K562 (cell line): ENCODE results near the gene DHRS13. TPM values are rescaled to one million over a fixed set of nuclear protein-coding genes. Genes with fewer than 3 reads are reported as not detected.

ENCODE experiments used
- BACH1 ChIP-seq: fragments of 200-800 bp; sonication (Bioruptor generic); IDR thresholded peaks from 2 replicates; pipeline ENCODE4 v1.6.1; 2016; ENCODE audit warnings: missing genetic modification characterization, missing compliant biosample characterization
- BCOR ChIP-seq: fragments of 450-650 bp; IDR thresholded peaks from 2 replicates; pipeline ENCODE4 v1.6.1; 2016
- CCNT2 ChIP-seq: IDR thresholded peaks from 2 replicates; pipeline ENCODE4 v1.6.1; 2011; ENCODE audit warnings: borderline replicate concordance, low read depth, mild to moderate bottlenecking, moderate library complexity, mixed read lengths, low read length; ENCODE audit not compliant: insufficient read length; ENCODE audit errors: extremely low read depth
- CXXC5 ChIP-seq: fragments of 250-450 bp; sonication (Bioruptor Pico); IDR thresholded peaks from 2 replicates; pipeline ENCODE4 v1.8.0; 2022; ENCODE audit warnings: inconsistent platforms, mild to moderate bottlenecking, moderate library complexity
- LCOR ChIP-seq: sonication (generic); formaldehyde crosslinking; IDR thresholded peaks from 2 replicates; pipeline ENCODE4 v1.8.0; 2022; ENCODE audit warnings: mild to moderate bottlenecking, missing genetic modification reagents
- LEF1 ChIP-seq: fragments of 450-650 bp; IDR thresholded peaks from 2 replicates; pipeline ENCODE4 v1.6.1; 2016; ENCODE audit warnings: mild to moderate bottlenecking
- MBD2 ChIP-seq: sonication (generic); IDR thresholded peaks from 2 replicates; pipeline ENCODE4 v1.6.1; 2016; ENCODE audit warnings: low read depth, borderline replicate concordance
- NFYB ChIP-seq: IDR thresholded peaks from 2 replicates; pipeline ENCODE4 v1.6.1; 2011; ENCODE audit warnings: mild to moderate bottlenecking, moderate library complexity; ENCODE audit not compliant: insufficient read length; ENCODE audit errors: extremely low read depth
- NR2C2 ChIP-seq, 2 experiments: fragments of 200-800 bp in 1 of 2; sonication (Bioruptor generic) in 1 of 2; sonication (generic) in 1 of 2; formaldehyde crosslinking in 1 of 2; IDR thresholded peaks; 2 replicates each; pipeline versions ENCODE4 v1.6.1 to v1.8.0; 2016 to 2022; ENCODE audit warnings: mild to moderate bottlenecking in 1 of 2, missing compliant biosample characterization in 1 of 2, missing genetic modification characterization in 1 of 2, missing genetic modification reagents in 1 of 2
- SMARCC2 ChIP-seq: fragments of 450-650 bp; IDR thresholded peaks from 2 replicates; pipeline ENCODE4 v1.6.1; 2017; ENCODE audit warnings: antibody characterized with exemption, moderate library complexity, mild to moderate bottlenecking, low read depth
- TAL1 ChIP-seq: fragments of 450-650 bp; IDR thresholded peaks from 2 replicates; pipeline ENCODE4 v1.6.1; 2016; ENCODE audit warnings: mild to moderate bottlenecking
- TFAP4 ChIP-seq: sonication (generic); formaldehyde crosslinking; IDR thresholded peaks from 2 replicates; pipeline ENCODE4 v1.8.0; 2022; ENCODE audit warnings: missing genetic modification reagents, mild to moderate bottlenecking, moderate library complexity, borderline replicate concordance
- TRIM28 ChIP-seq: fragments of 450-650 bp; IDR thresholded peaks from 2 replicates; pipeline ENCODE4 v1.6.1; 2017
- ZNF282 ChIP-seq: sonication (generic); formaldehyde crosslinking; IDR thresholded peaks from 2 replicates; pipeline ENCODE4 v1.8.1; 2023; ENCODE audit warnings: missing genetic modification reagents
- ZNF57 ChIP-seq: fragments of 450-650 bp; formaldehyde crosslinking; IDR thresholded peaks from 2 replicates; pipeline ENCODE4 v1.4.0; 2020; ENCODE audit warnings: mild to moderate bottlenecking, moderate library complexity
- ZNF609 ChIP-seq: sonication (generic); formaldehyde crosslinking; IDR thresholded peaks from 2 replicates; pipeline ENCODE4 v1.8.1; 2023; ENCODE audit warnings: missing genetic modification reagents, mild to moderate bottlenecking, borderline replicate concordance
- polyA plus RNA-seq, 8 experiments: library from polyadenylated mRNA; depleted of rRNA in 4 of 8; stranded (reverse) in 5 of 8; unstranded in 3 of 8; fragments of >200 nt; fragmentation: Nextera tagmentation in 2 of 8; fragmentation: Illumina TruSeq in 1 of 8; extraction: Ambion mirVana in 2 of 8; extraction: Trizol in 1 of 8; gene quantifications; 2 replicates each; pipeline versions ENCODE4 v1.2.1 to v1.2.3, GENCODE V29; 2011 to 2014; ENCODE audit warnings: inconsistent platforms in 1 of 8, missing spikeins in 1 of 8
- total RNA-seq, 7 experiments: library from RNA; depleted of rRNA in 6 of 7; stranded (reverse); fragments of >200 nt in 6 of 7; fragmentation: Illumina TruSeq in 2 of 7; extraction: Trizol in 2 of 7; gene quantifications; 2 replicates each; pipeline versions ENCODE4 v1.2.1 to v1.2.3, GENCODE V29; 2011 to 2021; ENCODE audit warnings: low replicate concordance in 1 of 7
- TF ChIP-seq, protein P1 (sequence below): fragments of 250-450 bp; sonication (Bioruptor Pico); IDR thresholded peaks from 2 replicates; pipeline ENCODE4 v1.5.0; 2020; ENCODE audit warnings: mild to moderate bottlenecking, borderline replicate concordance
- TF ChIP-seq, protein P2 (sequence below): sonication (generic); formaldehyde crosslinking; IDR thresholded peaks from 2 replicates; pipeline ENCODE4 v1.4.0; 2020; ENCODE audit warnings: mild to moderate bottlenecking, missing genetic modification reagents

Gene DHRS13
- total and polyA plus RNA-seq, 9 of the 15 experiments (the other 6 are each of a cell fraction or from before 2014, with no cell fraction given), result 0.32 to 52.3 (median 34.3) TPM; not detected in 1

DNA sequence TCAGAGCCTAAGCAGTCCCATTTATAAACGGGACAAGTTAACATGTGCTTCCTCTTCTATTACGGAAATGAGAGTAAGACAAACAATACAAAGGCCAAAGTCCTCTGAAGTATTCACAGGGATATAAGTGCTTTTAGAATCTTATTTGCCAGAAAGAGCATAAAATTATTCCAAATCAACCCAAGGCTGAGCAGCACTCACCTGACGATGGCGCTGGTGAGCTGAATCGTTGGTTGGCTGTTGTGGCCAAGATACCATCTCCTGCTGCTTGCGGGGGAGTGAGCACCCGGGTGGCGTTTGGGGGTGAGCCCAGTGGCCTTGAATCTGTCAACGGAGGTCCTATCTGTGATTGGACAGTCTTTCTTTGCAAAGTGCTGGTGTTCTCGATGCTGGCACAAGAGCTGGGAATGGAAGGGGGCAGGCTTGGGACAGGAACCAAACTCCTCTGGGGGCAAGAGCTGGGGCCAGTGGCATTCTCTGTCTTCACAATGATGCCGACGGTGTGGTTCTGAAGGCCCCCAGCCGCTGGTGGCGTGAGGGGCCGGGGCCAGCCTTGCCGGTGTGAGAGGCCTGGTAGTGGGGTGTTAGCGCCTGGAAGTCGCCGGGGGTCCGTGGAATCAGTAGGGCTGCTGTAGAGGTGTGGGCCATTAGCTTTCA is 9.5 kb upstream of the DHRS13 start (continued):
- TF ChIP-seq TAL1 (peak; percentile 81), SMARCC2 (peak; percentile 83), BACH1 (no peak), NR2C2 (CRISPR knock-in tag; IDR thresholded peaks at IDR 0.05) (no peak), NR2C2 (tag; IDR thresholded peaks at IDR 0.05) (no peak), ZNF609 (CRISPR knock-in tag) (no peak), NFYB (peak; percentile 19), MBD2 (0 out of 2 replicates have a peak, but pooled peaks have one; percentile 50), TRIM28 (0 out of 2 replicates have a peak, but pooled peaks have one; percentile 43), CXXC5 (CRISPR knock-in tag) (peak; percentile 95), ZNF282 (CRISPR knock-in tag) (no peak), LCOR (CRISPR knock-in tag) (peak; percentile 56; the same call in 1 of the 2 replicates), TFAP4 (CRISPR knock-in tag) (peak; percentile 94), LEF1 (0 out of 2 replicates have a peak, but pooled peaks have one; percentile 39), ZNF57 (CRISPR knock-in tag) (no peak), BCOR (0 out of 2 replicates have a peak, but pooled peaks have one; percentile 61), CCNT2 (peak; percentile 67)
- TF ChIP-seq, protein P1, sequence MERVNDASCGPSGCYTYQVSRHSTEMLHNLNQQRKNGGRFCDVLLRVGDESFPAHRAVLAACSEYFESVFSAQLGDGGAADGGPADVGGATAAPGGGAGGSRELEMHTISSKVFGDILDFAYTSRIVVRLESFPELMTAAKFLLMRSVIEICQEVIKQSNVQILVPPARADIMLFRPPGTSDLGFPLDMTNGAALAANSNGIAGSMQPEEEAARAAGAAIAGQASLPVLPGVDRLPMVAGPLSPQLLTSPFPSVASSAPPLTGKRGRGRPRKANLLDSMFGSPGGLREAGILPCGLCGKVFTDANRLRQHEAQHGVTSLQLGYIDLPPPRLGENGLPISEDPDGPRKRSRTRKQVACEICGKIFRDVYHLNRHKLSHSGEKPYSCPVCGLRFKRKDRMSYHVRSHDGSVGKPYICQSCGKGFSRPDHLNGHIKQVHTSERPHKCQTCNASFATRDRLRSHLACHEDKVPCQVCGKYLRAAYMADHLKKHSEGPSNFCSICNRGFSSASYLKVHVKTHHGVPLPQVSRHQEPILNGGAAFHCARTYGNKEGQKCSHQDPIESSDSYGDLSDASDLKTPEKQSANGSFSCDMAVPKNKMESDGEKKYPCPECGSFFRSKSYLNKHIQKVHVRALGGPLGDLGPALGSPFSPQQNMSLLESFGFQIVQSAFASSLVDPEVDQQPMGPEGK (CRISPR knock-in tag), result peak; percentile 69; the same call in 1 of the 2 replicates
- TF ChIP-seq, protein P2, sequence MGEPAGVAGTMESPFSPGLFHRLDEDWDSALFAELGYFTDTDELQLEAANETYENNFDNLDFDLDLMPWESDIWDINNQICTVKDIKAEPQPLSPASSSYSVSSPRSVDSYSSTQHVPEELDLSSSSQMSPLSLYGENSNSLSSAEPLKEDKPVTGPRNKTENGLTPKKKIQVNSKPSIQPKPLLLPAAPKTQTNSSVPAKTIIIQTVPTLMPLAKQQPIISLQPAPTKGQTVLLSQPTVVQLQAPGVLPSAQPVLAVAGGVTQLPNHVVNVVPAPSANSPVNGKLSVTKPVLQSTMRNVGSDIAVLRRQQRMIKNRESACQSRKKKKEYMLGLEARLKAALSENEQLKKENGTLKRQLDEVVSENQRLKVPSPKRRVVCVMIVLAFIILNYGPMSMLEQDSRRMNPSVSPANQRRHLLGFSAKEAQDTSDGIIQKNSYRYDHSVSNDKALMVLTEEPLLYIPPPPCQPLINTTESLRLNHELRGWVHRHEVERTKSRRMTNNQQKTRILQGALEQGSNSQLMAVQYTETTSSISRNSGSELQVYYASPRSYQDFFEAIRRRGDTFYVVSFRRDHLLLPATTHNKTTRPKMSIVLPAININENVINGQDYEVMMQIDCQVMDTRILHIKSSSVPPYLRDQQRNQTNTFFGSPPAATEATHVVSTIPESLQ (CRISPR knock-in tag), result no peak
